T-helper 17 cell (primary cell): ENCODE data around the gene FBXO24. TPM values are rescaled to one million over a fixed set of nuclear protein-coding genes. Genes with fewer than 3 reads are reported as not detected.
"Not testable (repeated sequence)": the region's sequence is repeated elsewhere in the genome, so short reads cannot be mapped to it uniquely, and the experiment has no call there.

Experiments
- ATAC-seq: fragments of 150-1000 bp; cut with Tn5 transposase; 2 replicates; pipeline ENCODE4 v1.10.0; 2021; ENCODE audit warnings: mild to moderate bottlenecking, moderate library complexity
- DNase-seq, 3 donors: peaks; one replicate each; pipeline versions ENCODE4 v3.0.0 to v3.0.0-alpha.2; 2020 to 2021
- H3K9me3 ChIP-seq: one replicate; pipeline ENCODE4 v1.7.0; 2013; ENCODE audit warnings: low read length, mild to moderate bottlenecking; ENCODE audit not compliant: control insufficient read depth, poor library complexity, severe bottlenecking
- H3K27ac Mint-ChIP-seq: one replicate; pipeline ENCODE4 v1.8.0; 2022; ENCODE audit warnings: mild to moderate bottlenecking, moderate library complexity, mixed read lengths
- H3K27me3 Mint-ChIP-seq: one replicate; pipeline ENCODE4 v1.8.0; 2022; ENCODE audit warnings: mixed read lengths
- H3K36me3 Mint-ChIP-seq: one replicate; pipeline ENCODE4 v1.8.0; 2022; ENCODE audit warnings: low read depth, mixed read lengths
- H3K4me1 Mint-ChIP-seq: one replicate; pipeline ENCODE4 v1.8.0; 2022; ENCODE audit warnings: mild to moderate bottlenecking, mixed read lengths
- H3K4me3 Mint-ChIP-seq: one replicate; pipeline ENCODE4 v1.8.0; 2022; ENCODE audit warnings: mild to moderate bottlenecking, moderate library complexity, mixed read lengths
- total RNA-seq, 4 donors: library from RNA in 2 of 4; stranded (reverse) in 2 of 4; gene quantifications; one replicate each; pipeline ENCODE4 v1.2.3 and lab custom pipeline; 2022 to 2026

The FBXO24 gene, protein sequence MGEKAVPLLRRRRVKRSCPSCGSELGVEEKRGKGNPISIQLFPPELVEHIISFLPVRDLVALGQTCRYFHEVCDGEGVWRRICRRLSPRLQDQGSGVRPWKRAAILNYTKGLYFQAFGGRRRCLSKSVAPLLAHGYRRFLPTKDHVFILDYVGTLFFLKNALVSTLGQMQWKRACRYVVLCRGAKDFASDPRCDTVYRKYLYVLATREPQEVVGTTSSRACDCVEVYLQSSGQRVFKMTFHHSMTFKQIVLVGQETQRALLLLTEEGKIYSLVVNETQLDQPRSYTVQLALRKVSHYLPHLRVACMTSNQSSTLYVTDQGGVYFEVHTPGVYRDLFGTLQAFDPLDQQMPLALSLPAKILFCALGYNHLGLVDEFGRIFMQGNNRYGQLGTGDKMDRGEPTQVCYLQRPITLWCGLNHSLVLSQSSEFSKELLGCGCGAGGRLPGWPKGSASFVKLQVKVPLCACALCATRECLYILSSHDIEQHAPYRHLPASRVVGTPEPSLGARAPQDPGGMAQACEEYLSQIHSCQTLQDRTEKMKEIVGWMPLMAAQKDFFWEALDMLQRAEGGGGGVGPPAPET
- total RNA-seq (under 1 TPM; 0.31 to 0.70 TPM), total RNA-seq (lab: John Stamatoyannopoulos, UW) (0.70 to 1.1 reads per million in 2 donors)

DNA sequence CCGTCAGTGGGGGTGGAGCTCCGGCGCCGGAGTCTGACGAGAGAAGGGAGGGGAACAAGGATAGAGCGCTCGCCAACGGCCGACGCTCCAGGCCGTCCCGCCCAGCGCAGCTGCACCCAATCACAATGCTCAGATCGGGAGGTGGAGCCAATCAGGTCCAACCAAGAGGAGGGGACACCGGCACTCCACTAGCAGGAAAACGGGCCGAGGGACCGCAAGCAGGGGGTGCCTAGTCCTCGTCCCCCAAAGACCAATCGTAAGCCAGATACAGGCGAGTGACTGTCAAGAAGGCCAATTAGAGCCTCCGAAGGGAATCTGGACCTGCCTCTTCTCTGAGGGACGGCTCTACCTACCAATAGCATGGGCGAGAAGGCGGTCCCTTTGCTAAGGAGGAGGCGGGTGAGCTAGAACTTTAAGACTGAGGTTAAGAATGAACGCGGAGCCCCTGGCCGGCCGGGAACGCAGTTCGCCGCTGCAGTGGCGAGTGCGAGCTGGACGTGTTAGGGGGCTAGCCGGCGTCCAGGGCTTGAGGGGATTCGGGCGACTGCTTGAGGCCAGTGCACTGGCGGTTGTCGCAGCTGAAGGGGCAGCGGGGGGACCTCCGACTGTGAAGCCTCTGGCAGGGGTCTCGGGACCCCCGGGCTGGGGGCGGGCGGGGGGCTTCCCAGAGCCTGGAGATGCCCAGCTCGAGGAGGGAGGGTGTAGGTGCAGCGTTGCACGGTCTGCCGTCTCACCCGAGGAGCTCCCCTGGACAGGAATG lies at the start of gene FBXO24:
Gene FBXO24, plus strand, starts transcription at position 63 of the 760 bp plus-strand sequence. Its CDS starts 298 bp downstream, at position 361.
- peak; percentile 97 to 99 (median 98) for DNase-seq
- peak; percentile 85 for ATAC-seq
- H3K27me3 Mint-ChIP-seq: no peaks in the 10 kb centered on the region
- H3K27ac Mint-ChIP-seq: peak within 1 kb of the TSS; percentile 98
- peak within 1 kb of the TSS; percentile 99 for H3K4me3 Mint-ChIP-seq
- H3K4me1 Mint-ChIP-seq: peaks cover 30% of the 10 kb centered on the region
- peaks cover 6% of the 10 kb centered on the region for H3K36me3 Mint-ChIP-seq
- H3K9me3 ChIP-seq: no peaks in the 10 kb centered on the region

DNA sequence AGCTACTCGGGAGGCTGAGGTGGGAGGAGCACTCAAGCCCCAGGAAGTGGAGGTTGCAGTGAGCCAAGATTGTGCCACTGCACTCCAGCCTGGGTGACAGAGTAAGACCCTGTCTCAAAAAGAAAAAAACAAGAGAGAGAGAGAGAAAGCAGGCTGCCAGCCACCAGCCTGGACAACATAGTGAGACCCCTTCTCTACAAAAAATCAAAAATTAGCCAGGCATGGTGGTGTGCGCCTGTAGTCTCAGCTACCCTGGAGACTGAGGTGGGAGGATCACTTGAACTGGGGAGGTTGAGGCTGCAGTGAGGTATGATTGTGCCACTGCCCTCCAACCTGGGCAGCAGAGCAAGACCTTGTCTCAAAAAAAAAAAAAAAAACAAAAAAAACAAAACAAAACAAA lies 49.4 kb upstream of the FBXO24 start:
- not testable (repeated sequence) for H3K9me3 ChIP-seq, H3K27ac Mint-ChIP-seq, H3K4me3 Mint-ChIP-seq, DNase-seq, ATAC-seq, H3K36me3 Mint-ChIP-seq, H3K27me3 Mint-ChIP-seq
- peaks cover 26% of the 10 kb centered on the region for H3K4me1 Mint-ChIP-seq

DNA sequence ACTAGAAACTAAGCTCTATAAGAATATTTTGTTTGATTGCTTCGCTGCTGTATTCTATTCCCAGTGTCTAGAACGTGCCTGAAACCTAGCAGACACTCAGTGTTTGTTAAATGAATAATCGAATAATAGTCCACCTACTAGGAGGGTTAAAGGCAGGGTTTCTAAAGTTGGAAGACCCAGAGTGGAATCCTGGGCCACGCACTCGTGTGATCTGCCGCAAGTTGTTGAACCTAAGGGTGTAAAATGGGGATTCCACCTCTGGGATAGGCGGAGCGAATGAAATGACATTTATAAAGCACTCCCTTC lies 47.8 kb upstream of the FBXO24 start:
- ATAC-seq (no peak), DNase-seq (no peak)
- no peaks in the 10 kb centered on the region for H3K9me3 ChIP-seq
- Mint-ChIP-seq H3K36me3 (peaks cover 3% of the 10 kb centered on the region), H3K27ac (peak overlapping the region; percentile 98), H3K27me3 (no peaks in the 10 kb centered on the region), H3K4me1 (peaks cover 40% of the 10 kb centered on the region), H3K4me3 (peak overlapping the region; percentile 100)

DNA sequence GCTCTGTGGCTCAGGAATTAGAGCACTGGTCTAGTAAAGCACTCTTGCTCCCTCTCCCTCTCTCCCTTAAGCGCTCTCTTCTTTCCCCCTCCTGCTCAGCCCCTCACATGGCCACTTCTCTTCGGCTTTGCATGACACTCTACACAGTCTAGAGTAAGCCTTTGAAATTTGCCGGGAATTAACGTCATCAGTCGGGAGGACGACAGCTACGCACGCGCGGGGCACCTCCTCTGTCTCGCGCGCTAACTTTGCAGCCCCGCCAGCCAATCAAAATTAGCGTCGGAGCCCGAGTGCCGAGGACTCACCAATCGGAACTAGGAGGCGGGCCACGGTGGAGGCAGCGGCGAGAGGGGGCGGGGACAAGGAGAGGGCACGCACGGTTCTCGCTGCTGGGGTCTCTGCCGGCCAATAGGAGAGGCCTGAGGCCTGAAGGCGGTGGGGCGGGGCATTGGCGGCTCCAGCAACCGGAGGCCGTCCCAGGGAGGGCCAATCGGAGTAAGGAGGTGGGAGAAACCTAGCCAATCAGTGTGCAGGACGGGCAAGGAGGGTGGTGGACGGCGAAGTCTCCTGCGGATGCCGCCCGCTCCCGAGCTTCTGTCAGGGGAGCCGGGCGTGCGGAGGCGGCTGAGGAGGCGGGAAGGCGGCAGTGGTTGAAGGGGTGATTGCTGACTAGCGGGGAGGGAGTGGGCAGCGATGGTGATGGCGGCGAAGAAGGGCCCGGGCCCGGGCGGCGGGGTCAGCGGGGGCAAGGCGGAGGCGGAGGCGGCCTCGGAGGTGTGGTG lies 47.3 kb upstream of the FBXO24 start, which contains the start of gene AGFG2:
Gene AGFG2, plus strand, starts transcription at position 550 of the 782 bp plus-strand sequence. Its CDS starts 144 bp downstream, at position 694.
- Mint-ChIP-seq H3K4me3 (peak within 1 kb of the TSS; percentile 100), H3K36me3 (peaks cover 3% of the 10 kb centered on the region), H3K27me3 (no peaks in the 10 kb centered on the region), H3K27ac (peak within 1 kb of the TSS; percentile 98), H3K4me1 (peaks cover 45% of the 10 kb centered on the region)
- no peaks in the 10 kb centered on the region for H3K9me3 ChIP-seq
- DNase-seq (peak; percentile 99 to 100 (median 100)), ATAC-seq (peak; percentile 96)

DNA sequence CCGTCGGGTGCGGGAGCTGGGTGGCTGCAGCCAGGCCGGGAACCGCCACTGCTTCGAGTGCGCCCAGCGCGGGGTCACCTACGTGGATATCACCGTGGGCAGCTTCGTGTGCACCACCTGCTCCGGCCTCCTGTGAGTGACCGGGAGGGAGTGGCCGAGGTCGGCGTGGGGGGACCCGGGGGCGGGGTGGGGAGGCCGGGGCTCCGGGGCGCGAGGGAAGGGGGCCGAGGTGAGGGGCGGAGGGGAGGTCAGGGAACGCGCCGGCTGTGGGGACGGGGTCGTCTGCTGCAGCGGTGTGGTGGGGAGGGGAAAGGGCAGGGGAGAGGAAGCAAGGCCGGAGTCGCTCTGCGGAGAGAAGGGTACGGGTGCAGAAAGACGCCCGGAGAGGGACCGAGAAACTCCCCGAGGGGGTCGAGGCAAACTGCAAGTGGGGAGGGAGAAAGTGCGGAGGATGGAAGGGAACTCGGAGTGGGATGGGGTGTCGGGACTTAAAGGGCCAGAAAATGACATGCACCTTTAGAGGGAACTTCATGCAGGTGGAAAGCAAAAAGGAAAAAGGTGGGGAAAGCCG lies 46.6 kb upstream of the FBXO24 start:
- ATAC-seq: no peak
- no peaks in the 10 kb centered on the region for H3K9me3 ChIP-seq

DNA sequence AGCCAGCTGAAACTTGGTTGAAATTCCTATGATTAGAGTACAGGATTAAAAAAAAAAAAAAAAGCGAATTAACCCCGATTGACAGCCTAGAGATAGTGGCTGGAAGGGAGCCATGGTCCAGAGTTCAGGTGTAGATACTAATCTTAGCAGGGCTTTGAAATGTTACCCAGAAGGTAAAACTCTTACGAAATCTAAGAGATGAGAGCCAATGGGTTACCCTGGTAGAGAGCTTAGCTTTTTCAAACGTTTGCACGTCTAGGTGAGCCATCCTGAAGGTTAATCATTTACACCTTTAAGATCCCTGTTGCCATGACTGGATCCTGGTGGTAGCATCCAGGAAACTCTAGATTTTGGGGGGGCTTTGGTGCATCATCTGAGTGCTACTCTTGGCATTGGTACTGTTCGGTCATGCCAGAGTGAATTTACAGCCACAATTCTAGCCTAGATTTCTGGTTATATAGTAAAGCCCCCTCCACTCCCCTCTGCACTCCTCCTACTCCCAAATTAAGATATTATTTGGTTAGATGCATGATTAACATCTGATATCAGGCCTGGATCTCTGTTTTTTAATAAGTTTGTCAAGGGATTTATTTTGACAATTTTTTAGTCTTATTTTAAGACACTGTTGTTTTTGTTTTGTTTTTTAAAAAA lies 45.9 kb upstream of the FBXO24 start:
- H3K9me3 ChIP-seq: no peaks in the 10 kb centered on the region
- H3K4me1 Mint-ChIP-seq: peaks cover 59% of the 10 kb centered on the region
- H3K27ac Mint-ChIP-seq: peak overlapping the region; percentile 98
- peak overlapping the region; percentile 100 for H3K4me3 Mint-ChIP-seq
- no peak for DNase-seq
- no peaks in the 10 kb centered on the region for H3K27me3 Mint-ChIP-seq
- no peak for ATAC-seq
- H3K36me3 Mint-ChIP-seq: peaks cover 3% of the 10 kb centered on the region

More for the DNA sequence above, 46.6 kb upstream of the FBXO24 start:
- H3K27me3 Mint-ChIP-seq: no peaks in the 10 kb centered on the region
- peaks cover 52% of the 10 kb centered on the region for H3K4me1 Mint-ChIP-seq
- no peak for DNase-seq
- H3K27ac Mint-ChIP-seq: peak overlapping the region; percentile 98
- H3K4me3 Mint-ChIP-seq: peak overlapping the region; percentile 100
- H3K36me3 Mint-ChIP-seq: peaks cover 3% of the 10 kb centered on the region

DNA sequence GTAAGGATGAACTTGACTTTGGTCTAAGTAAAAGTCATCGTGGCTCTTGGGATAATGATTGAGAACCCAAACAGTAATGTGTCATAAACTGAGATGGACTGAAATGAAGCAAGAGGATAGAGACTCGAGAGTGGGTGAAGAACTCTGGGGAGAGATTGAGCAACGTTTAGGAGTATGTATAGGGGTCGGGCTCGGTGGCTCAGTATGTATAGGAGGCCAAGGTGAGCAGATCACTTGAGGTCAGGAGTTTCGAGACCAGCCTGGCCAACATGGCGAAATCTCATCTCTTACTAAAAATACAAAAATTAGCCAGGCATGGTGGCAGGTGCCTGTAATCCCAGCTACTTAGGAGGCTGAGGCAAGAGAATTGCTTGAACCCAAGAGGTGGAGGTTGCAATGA lies 44.8 kb upstream of the FBXO24 start:
- H3K27me3 Mint-ChIP-seq, ATAC-seq, DNase-seq, H3K36me3 Mint-ChIP-seq, H3K9me3 ChIP-seq: not testable (repeated sequence)
- Mint-ChIP-seq H3K27ac (peak overlapping the region; percentile 98), H3K4me3 (peak overlapping the region; percentile 100), H3K4me1 (peaks cover 68% of the 10 kb centered on the region)

DNA sequence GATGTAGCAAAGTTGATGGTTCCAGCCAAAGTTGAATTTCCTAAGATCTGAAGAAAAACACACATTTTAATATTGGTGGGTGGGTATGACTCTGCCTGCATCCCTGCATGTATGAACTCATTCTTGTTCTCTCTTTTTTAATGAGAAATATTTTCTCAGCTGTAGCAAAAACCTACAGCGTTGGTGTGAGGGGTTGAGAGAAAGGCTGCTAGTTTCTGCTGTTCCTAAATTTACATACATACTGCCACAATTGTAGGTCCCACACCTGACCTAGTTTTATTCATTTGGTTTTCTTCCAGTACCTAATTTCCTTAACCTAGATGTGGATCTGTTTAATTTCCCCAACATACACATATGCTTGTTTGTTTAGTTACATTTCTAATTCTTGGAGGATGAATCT lies 42.5 kb upstream of the FBXO24 start:
- DNase-seq: no peak
- Mint-ChIP-seq H3K36me3 (peaks cover 3% of the 10 kb centered on the region), H3K4me1 (peaks cover 83% of the 10 kb centered on the region), H3K4me3 (peak overlapping the region; percentile 100), H3K27me3 (no peaks in the 10 kb centered on the region), H3K27ac (peak overlapping the region; percentile 98)
- no peaks in the 10 kb centered on the region for H3K9me3 ChIP-seq
- ATAC-seq: no peak

DNA sequence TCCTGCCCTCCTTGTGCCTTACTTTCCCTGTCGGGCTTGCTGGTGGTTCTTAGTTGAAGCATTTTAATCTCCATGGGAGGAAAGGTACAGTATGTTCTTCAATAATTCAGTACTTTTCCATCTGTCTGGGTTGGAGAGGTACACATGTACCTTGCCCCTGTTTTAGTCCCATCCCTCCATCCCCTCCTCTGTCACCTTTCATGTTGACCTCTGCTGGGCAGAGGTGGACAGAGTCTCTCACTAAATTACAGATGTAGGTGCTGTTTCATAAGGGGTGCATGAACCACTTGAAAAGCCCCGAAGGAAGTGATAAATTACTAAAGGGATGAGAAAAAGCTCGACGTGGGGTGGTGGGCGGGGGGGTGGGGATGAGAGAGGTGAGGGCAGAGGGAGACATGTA lies 41.7 kb upstream of the FBXO24 start:
- no peaks in the 10 kb centered on the region for H3K27me3 Mint-ChIP-seq
- no peaks in the 10 kb centered on the region for H3K36me3 Mint-ChIP-seq
- peaks cover 82% of the 10 kb centered on the region for H3K4me1 Mint-ChIP-seq
- H3K4me3 Mint-ChIP-seq: peak overlapping the region; percentile 100
- DNase-seq (no peak), ATAC-seq (no peak)
- H3K9me3 ChIP-seq: no peaks in the 10 kb centered on the region
- peak overlapping the region; percentile 98 for H3K27ac Mint-ChIP-seq

DNA sequence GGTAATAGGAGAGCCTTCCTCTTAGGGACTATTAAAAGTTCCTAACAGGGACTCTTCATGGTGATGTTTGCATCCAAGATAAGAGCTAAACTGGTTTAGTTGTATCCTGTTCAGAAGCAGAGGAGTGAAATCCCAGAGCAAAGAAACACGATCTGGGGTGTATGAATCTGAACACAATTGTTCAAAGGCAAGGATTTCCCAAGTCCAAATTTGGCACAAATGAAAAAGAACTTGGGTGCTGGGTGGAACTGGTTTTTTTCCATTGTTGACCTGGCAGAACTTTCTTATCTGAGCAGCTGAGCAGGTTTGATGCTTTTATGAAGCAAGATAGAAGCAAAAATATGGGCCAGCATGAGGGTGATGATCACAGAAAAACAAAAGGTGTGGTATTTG lies 41.2 kb upstream of the FBXO24 start:
- H3K36me3 Mint-ChIP-seq: no peaks in the 10 kb centered on the region
- H3K27me3 Mint-ChIP-seq: no peaks in the 10 kb centered on the region
- H3K9me3 ChIP-seq: no peaks in the 10 kb centered on the region
- DNase-seq: no peak
- peak overlapping the region; percentile 100 for H3K4me3 Mint-ChIP-seq
- peak overlapping the region; percentile 98 for H3K27ac Mint-ChIP-seq
- no peak for ATAC-seq
- peaks cover 84% of the 10 kb centered on the region for H3K4me1 Mint-ChIP-seq

DNA sequence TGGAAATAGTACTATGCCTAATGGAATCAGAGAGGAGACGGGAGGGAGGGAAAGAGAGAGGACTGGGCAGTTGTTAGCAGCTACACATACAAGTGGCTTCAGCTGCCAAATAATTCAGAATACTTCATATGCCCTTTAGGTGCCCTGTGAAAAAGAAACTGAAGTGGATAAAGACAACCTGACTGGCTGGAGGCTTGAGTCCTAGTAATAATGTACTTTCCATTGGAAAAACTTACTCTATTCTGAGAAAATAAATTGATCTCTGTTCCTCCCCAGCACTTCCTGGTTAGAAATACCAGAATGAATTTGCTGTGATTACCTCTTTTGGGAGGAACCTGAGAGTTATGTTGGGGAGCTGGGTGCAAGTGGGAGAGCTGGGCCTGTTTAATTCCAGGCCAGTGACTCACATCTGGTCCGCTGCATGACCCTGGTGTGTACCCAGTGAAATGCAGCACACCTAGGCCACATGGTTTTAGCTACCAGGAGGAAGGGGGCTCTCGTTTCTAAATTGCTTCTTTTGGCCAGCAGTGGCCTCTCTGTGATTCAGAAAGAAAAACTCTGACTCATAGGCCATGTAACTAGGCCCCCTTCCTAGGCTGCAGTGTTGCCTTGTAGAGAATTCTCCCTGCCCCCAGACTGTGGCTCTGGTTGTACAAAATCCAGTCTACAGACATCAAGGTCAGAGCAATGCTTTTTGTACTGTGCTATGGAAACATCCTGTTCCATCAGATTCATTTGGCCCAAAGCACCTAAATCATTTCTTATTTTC lies 40.6 kb upstream of the FBXO24 start:
- no peaks in the 10 kb centered on the region for H3K9me3 ChIP-seq
- H3K36me3 Mint-ChIP-seq: no peaks in the 10 kb centered on the region
- peak overlapping the region; percentile 100 for H3K4me3 Mint-ChIP-seq
- DNase-seq (peak in 1 of 3 donors; percentile 21), ATAC-seq (peak; percentile 54)
- H3K4me1 Mint-ChIP-seq: peaks cover 85% of the 10 kb centered on the region
- no peaks in the 10 kb centered on the region for H3K27me3 Mint-ChIP-seq
- H3K27ac Mint-ChIP-seq: peak overlapping the region; percentile 98
